ENCODE measurements around the gene STXBP5. TPM values are rescaled to one million over a fixed set of nuclear protein-coding genes. Genes with fewer than 3 reads are reported as not detected.
A peak's percentile ranks its signal among the peaks of the same experiment; 100 is the strongest.

The STXBP5 gene
- total RNA-seq, 3 donors from 2014 or later, result 42.0 to 71.1 (median 47.8) TPM

- ATAC-seq, result peak; percentile 21
- Histone ChIP-seq H3K9me3 (no peaks in the 10 kb centered on the region), H3K4me3 (no peak overlapping the region), H3K36me3 (ENCODE audit: low read depth) (no peaks in the 10 kb centered on the region), H3K4me1 (ENCODE audit: low read depth) (no peaks in the 10 kb centered on the region)
- intact Hi-C loops (cut with DNase I, micrococcal nuclease), result no loop called here
- DNase-seq, result no peak
- TF ChIP-seq CTCF (IDR thresholded peaks at IDR 0.05), result no peak
These were observed 9.4 kb upstream of the STXBP5 start for GRCh38 chr6:147194652-147195411.

DNA sequence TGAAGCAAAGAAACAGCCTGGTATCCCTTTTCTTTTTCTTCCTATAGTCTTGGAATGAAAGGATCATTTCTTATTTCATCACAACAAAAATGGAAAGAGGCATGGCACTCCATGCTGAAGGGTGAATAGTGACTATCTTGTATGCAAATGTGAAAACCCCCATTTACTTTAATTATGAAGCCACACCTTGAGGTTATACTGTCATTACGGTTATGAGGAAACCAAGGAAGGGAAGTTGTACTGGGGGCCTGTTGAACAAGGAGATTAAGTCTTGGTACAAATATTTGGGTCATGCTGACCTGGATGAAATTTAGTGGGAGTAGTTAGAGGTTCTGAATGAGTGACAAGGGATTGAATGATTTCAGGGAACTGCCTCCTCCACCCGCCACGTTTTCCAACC is 8.7 kb upstream of the STXBP5 start:
- no peaks in the 10 kb centered on the region for H3K4me1 ChIP-seq (ENCODE audit: low read depth)
- H3K4me3 ChIP-seq, result no peak overlapping the region
- intact Hi-C loops (cut with DNase I, micrococcal nuclease), result no loop called here
- H3K36me3 ChIP-seq (ENCODE audit: low read depth), result no peaks in the 10 kb centered on the region
- no peak for ATAC-seq
- no peak for TF ChIP-seq CTCF (IDR thresholded peaks at IDR 0.05)
- DNase-seq, result no peak
- no peaks in the 10 kb centered on the region for H3K9me3 ChIP-seq

DNA sequence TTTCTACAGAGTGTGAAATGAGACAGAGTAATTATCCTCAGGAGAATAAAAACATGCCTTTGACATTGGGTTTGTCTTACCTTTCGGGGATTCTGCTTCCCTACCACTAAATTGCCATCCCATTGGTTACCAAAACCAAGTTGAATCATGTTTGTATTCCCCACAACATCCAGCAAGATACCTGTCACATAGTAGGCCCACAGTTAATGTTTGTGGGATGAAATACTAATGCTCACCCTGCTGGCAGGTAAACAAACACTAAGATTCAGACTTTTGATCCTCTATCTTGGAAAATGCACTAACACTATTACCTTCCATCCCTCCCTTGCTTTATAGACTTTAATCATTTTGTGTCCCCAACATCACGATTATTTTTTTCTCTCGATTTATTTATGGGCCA is 8.2 kb upstream of the STXBP5 start:
- intact Hi-C loops (cut with DNase I, micrococcal nuclease), result no loop called here
- no peaks in the 10 kb centered on the region for H3K4me1 ChIP-seq (ENCODE audit: low read depth)

DNA sequence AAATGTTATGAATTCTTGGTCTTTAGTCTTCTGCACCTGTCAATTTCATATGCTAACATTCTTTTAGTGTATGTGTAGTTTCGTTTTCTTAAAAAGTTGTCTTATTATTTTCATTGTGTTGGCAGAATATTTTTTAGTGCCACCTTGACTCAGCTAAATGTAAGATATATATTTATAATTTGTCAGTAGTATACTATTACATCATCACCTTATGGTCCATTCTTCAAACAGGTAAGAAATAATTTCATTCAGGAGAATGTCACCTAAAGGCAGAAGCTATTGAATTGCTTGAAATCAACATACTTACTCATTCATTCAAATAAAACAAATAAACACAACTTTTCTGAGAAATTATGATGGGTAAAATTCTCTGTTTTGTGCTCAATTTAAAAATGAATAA is 3.5 kb upstream of the STXBP5 start:
- Histone ChIP-seq H3K9me3 (no peaks in the 10 kb centered on the region), H3K4me3 (no peak overlapping the region), H3K36me3 (ENCODE audit: low read depth) (no peaks in the 10 kb centered on the region), H3K4me1 (ENCODE audit: low read depth) (no peaks in the 10 kb centered on the region)
- no peak for TF ChIP-seq CTCF (IDR thresholded peaks at IDR 0.05)
- intact Hi-C loops (cut with DNase I, micrococcal nuclease), result no loop called here
- DNase-seq (no peak), ATAC-seq (no peak)

More for the DNA sequence above, 8.2 kb upstream of the STXBP5 start:
- no peak for ATAC-seq
- no peak for DNase-seq
- H3K4me3 ChIP-seq, result no peak overlapping the region
- TF ChIP-seq CTCF (IDR thresholded peaks at IDR 0.05), result no peak
- H3K9me3 ChIP-seq, result no peaks in the 10 kb centered on the region
- H3K36me3 ChIP-seq (ENCODE audit: low read depth), result no peaks in the 10 kb centered on the region

- no peaks in the 10 kb centered on the region for H3K9me3 ChIP-seq
- ATAC-seq, result peak; percentile 17
- no peaks in the 10 kb centered on the region for H3K36me3 ChIP-seq (ENCODE audit: low read depth)
- H3K4me1 ChIP-seq (ENCODE audit: low read depth), result no peaks in the 10 kb centered on the region
- no peak for TF ChIP-seq CTCF (IDR thresholded peaks at IDR 0.05)
- peak overlapping the region; percentile 65 for H3K4me3 ChIP-seq
- intact Hi-C loops (cut with DNase I, micrococcal nuclease), result no loop called here
- peak; percentile 34 to 53 (median 52) for DNase-seq
These were observed 2.2 kb upstream of the STXBP5 start for GRCh38 chr6:147201885-147202515.

Data from mucosa of descending colon (tissue), 3 donors.